Chondrocyte (in vitro differentiated cells): Measurements from ENCODE around the gene ATP5MG. TPM values are rescaled to one million over a fixed set of nuclear protein-coding genes. Genes with fewer than 3 reads are reported as not detected.
A peak's percentile ranks its signal among the peaks of the same experiment; 100 is the strongest.

Experiments used
- DNase-seq: peaks from one replicate; pipeline ENCODE4 v3.0.0; 2021; ENCODE audit warnings: mixed read lengths, low spot score
- H3K27ac Mint-ChIP-seq: one replicate; pipeline ENCODE4 v1.8.0; 2021; ENCODE audit warnings: mild to moderate bottlenecking, moderate library complexity, mixed read lengths; ENCODE audit not compliant: unreplicated experiment
- H3K27me3 Mint-ChIP-seq: 2 replicates; pipeline ENCODE4 v1.8.0; 2021; ENCODE audit warnings: low read depth, mixed read lengths
- H3K36me3 Mint-ChIP-seq: 2 replicates; pipeline ENCODE4 v1.8.0; 2021; ENCODE audit warnings: low read depth, mixed read lengths
- H3K4me1 Mint-ChIP-seq: 2 replicates; pipeline ENCODE4 v1.8.0; 2021; ENCODE audit warnings: low read depth, mild to moderate bottlenecking, mixed read lengths
- H3K4me3 Mint-ChIP-seq: one replicate; pipeline ENCODE4 v1.8.0; 2021; ENCODE audit warnings: mild to moderate bottlenecking, moderate library complexity, mixed read lengths; ENCODE audit not compliant: unreplicated experiment
- H3K9me3 Mint-ChIP-seq: 2 replicates; pipeline ENCODE4 v1.8.0; 2021; ENCODE audit warnings: low read depth, mixed read lengths
- CTCF ChIP-seq: fragments of 200-600 bp; sonication (generic); IDR thresholded peaks from 2 replicates; pipeline ENCODE4 v1.5.0; 2021; ENCODE audit warnings: antibody characterized with exemption, mild to moderate bottlenecking, moderate library complexity
- total RNA-seq: library from RNA; stranded (reverse); gene quantifications from 3 replicates; pipeline ENCODE4 v1.2.1, GENCODE V29; 2021

Gene ATP5MG
- total RNA-seq, 1 donor from 2014 or later: 107 TPM

DNA sequence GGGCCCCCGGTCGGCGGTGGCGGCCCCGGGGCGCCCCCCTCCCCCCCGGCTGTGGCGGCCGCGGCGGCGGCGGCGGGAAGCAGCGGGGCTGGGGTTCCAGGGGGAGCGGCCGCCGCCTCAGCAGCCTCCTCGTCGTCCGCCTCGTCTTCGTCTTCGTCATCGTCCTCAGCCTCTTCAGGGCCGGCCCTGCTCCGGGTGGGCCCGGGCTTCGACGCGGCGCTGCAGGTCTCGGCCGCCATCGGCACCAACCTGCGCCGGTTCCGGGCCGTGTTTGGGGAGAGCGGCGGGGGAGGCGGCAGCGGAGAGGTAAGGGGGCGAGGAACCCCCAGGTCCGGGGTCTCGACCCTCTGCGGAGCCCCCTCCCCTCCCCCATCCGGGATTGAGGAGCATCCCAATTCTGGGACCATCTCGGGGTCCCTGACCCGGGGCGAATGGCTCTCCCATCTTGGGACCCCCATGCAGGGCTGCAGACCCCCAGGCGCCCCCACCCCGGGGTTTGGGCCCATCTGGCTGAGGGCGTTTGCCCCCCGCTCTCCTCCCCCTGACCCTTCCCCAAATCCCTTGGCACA is 35.3 kb downstream of the ATP5MG start:
- peaks cover 55% of the 10 kb centered on the region for H3K4me1 Mint-ChIP-seq
- H3K27me3 Mint-ChIP-seq: no peaks in the 10 kb centered on the region
- DNase-seq: no peak
- no peak for TF ChIP-seq CTCF
- H3K9me3 Mint-ChIP-seq: no peaks in the 10 kb centered on the region
- peak overlapping the region; percentile 93 for H3K4me3 Mint-ChIP-seq
- H3K27ac Mint-ChIP-seq: peak overlapping the region; percentile 94
- no peaks in the 10 kb centered on the region for H3K36me3 Mint-ChIP-seq

- no peak for DNase-seq
- TF ChIP-seq CTCF: no peak
These were observed 36.1 kb downstream of the ATP5MG start for GRCh38 chr11:118437208-118438125.

GRCh38 chr11:118438314-118438931 is 37.0 kb downstream of the ATP5MG start:
- DNase-seq: no peak
- no peaks in the 10 kb centered on the region for H3K9me3 Mint-ChIP-seq

More at GRCh38 chr11:118437208-118438125, 36.1 kb downstream of the ATP5MG start:
- Mint-ChIP-seq H3K27ac (peak overlapping the region; percentile 94), H3K4me1 (peaks cover 60% of the 10 kb centered on the region), H3K4me3 (peak overlapping the region; percentile 93), H3K9me3 (no peaks in the 10 kb centered on the region), H3K36me3 (no peaks in the 10 kb centered on the region), H3K27me3 (no peaks in the 10 kb centered on the region)

DNA sequence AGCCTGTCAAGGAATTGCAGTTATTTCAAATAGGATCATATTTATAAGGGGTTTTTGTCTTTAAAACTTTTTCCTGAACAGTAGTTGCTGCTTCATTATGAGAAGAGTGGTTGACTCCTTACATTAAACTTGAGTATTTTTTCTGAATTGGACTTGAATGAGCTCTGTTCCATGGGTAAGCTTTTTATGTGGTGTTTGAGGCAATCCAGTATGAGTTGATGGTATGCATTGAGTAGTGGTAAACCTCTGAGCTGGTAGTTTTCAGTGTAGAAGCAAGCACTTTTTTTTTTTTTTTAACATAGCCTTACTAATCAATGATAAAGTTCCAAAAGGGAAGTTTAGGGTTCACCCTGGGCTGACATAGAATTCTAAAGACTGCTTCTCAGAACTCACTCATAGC is 38.2 kb downstream of the ATP5MG start:
- Mint-ChIP-seq H3K4me1 (peaks cover 59% of the 10 kb centered on the region), H3K36me3 (no peaks in the 10 kb centered on the region), H3K4me3 (peak overlapping the region; percentile 31), H3K27me3 (no peaks in the 10 kb centered on the region), H3K27ac (peak overlapping the region; percentile 94), H3K9me3 (no peaks in the 10 kb centered on the region)
- TF ChIP-seq CTCF: no peak
- DNase-seq: no peak

More at GRCh38 chr11:118438314-118438931, 37.0 kb downstream of the ATP5MG start:
- peak overlapping the region; percentile 94 for H3K27ac Mint-ChIP-seq
- H3K4me3 Mint-ChIP-seq: peak overlapping the region; percentile 93
- no peaks in the 10 kb centered on the region for H3K27me3 Mint-ChIP-seq
- H3K36me3 Mint-ChIP-seq: no peaks in the 10 kb centered on the region
- peak; percentile 23 for TF ChIP-seq CTCF
- peaks cover 63% of the 10 kb centered on the region for H3K4me1 Mint-ChIP-seq

DNA sequence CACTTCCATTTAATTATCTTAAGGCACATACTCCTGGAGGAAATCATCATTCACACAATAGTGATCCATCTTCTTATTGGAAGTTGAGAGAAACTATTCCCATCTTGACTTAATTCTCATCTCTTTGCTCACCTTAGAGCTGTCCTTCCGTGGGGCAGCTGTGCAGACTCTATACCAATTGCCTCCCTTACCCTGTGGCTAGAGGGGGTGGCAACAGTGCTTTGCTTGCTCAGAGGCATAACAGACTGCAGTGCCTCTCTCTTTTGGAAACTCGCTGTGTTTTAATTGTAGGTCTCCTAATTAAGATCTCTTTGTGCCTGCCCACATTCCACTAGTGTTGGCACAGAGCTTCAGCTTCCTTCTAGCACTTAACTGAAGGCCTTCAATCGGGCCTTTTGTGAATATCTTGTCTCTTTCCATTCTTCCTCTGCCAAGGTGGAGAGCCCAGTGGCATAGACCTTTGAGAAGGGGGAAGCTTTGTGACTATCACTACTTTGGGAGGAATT is 40.4 kb downstream of the ATP5MG start:
- H3K36me3 Mint-ChIP-seq: no peaks in the 10 kb centered on the region
- TF ChIP-seq CTCF: no peak
- no peaks in the 10 kb centered on the region for H3K9me3 Mint-ChIP-seq
- no peak overlapping the region for H3K4me3 Mint-ChIP-seq
- no peaks in the 10 kb centered on the region for H3K27me3 Mint-ChIP-seq
- H3K4me1 Mint-ChIP-seq: peaks cover 63% of the 10 kb centered on the region
- DNase-seq: no peak
- H3K27ac Mint-ChIP-seq: no peak overlapping the region
